Activated naive CD8-positive, alpha-beta T cell treated with anti-CD3 and anti-CD28 coated beads, Interleukin-2, amount 50 U/mL, for 24 hours (primary cell): Measurements from ENCODE around the gene VTI1A.

Experiments used
- ATAC-seq: fragments of 150-1000 bp; cut with Tn5 transposase; one replicate; pipeline ENCODE4 v1.10.0; 2021
- DNase-seq: peaks from one replicate; pipeline ENCODE4 v3.0.0; 2021
- H3K27ac Mint-ChIP-seq: one replicate; pipeline ENCODE4 v1.8.0; 2021; ENCODE audit warnings: mild to moderate bottlenecking, mixed read lengths
- H3K27me3 Mint-ChIP-seq: one replicate; pipeline ENCODE4 v1.8.0; 2021; ENCODE audit warnings: mixed read lengths
- H3K36me3 Mint-ChIP-seq: one replicate; pipeline ENCODE4 v1.8.0; 2021; ENCODE audit warnings: low read depth, mixed read lengths
- H3K4me1 Mint-ChIP-seq: one replicate; pipeline ENCODE4 v1.8.0; 2021; ENCODE audit warnings: mixed read lengths
- H3K4me3 Mint-ChIP-seq: one replicate; pipeline ENCODE4 v1.8.0; 2021; ENCODE audit warnings: mild to moderate bottlenecking, moderate library complexity, mixed read lengths
- H3K9me3 Mint-ChIP-seq: one replicate; pipeline ENCODE4 v1.8.0; 2021; ENCODE audit warnings: mixed read lengths

The VTI1A gene

GRCh38 chr10:112778579-112778978 lies 331.6 kb downstream of the VTI1A start:
- Mint-ChIP-seq H3K27me3 (no peaks in the 10 kb centered on the region), H3K4me3 (no peak overlapping the region), H3K36me3 (peaks cover 14% of the 10 kb centered on the region), H3K9me3 (no peaks in the 10 kb centered on the region), H3K27ac (no peak overlapping the region), H3K4me1 (no peaks in the 10 kb centered on the region)
- DNase-seq (no peak), ATAC-seq (no peak)

DNA sequence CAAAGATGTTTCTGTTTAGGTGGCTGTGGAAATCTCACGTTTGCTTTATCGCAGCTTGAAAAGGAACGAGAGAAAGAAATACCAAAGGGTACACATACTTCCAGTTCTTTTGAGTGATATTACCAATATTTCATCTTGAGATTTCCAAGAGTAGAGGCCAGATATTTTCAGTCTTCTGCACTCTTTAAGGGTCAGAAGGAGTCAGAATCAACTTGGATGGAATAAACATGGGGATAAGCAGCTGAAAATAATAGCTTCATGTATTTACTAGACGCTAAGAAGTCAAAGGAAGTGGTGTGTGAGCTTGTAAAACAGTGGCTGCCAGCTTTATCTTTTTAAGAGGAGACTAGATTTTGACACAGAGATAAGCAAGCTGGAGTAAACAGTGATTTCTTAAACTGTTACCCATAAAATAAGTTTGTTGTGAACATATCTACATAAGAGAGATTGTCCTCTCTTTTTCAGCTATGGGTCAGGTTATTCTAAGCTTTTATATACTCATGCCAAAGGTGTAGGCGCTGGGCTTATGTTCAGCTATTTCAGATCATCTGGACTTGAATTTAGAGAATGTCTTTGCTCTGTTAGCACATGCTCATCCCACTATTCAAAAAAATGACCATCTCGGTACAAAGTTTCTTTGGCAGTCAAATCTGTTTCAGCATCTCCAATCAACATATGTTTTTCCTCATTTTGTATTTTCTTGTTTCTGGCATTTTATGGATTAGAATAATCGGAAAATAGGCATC lies 332.2 kb downstream of the VTI1A start:
- no peak for ATAC-seq
- Mint-ChIP-seq H3K4me1 (no peaks in the 10 kb centered on the region), H3K4me3 (no peak overlapping the region), H3K27ac (no peak overlapping the region), H3K9me3 (no peaks in the 10 kb centered on the region), H3K27me3 (no peaks in the 10 kb centered on the region), H3K36me3 (peaks cover 12% of the 10 kb centered on the region)
- no peak for DNase-seq

GRCh38 chr10:112782200-112782907 lies 335.3 kb downstream of the VTI1A start:
- Mint-ChIP-seq H3K27me3 (no peaks in the 10 kb centered on the region), H3K4me1 (no peaks in the 10 kb centered on the region), H3K9me3 (no peaks in the 10 kb centered on the region), H3K27ac (no peak overlapping the region), H3K36me3 (peaks cover 18% of the 10 kb centered on the region), H3K4me3 (no peak overlapping the region)
- no peak for ATAC-seq
- no peak for DNase-seq

- Mint-ChIP-seq H3K9me3 (peaks cover 5% of the 10 kb centered on the region), H3K36me3 (peaks cover 21% of the 10 kb centered on the region), H3K4me1 (no peaks in the 10 kb centered on the region), H3K4me3 (no peak overlapping the region), H3K27ac (no peak overlapping the region), H3K27me3 (no peaks in the 10 kb centered on the region)
- ATAC-seq (no peak), DNase-seq (no peak)
These were observed 336.5 kb downstream of the VTI1A start for GRCh38 chr10:112783351-112784021.

GRCh38 chr10:112784022-112784461 lies 337.0 kb downstream of the VTI1A start:
- H3K27ac Mint-ChIP-seq, result no peak overlapping the region

DNA sequence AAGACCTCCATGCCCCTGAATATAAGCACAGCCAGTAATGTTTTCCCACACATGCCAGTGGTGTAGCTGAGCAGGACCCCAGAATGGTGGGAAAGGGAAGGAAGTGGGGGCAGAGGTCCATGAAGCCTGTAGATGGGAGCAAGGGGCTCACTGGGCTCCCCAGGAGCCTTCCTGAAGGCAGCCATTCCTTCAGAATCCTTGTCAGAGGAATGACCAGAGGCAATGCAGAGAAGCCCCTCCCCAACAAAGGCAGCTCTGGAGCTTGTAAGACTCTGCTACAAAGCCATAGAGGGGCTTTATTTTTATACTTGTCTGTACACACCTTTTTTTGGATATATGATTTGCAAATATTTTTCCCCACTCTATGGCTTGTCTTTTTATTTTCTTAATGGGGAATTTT lies 338.1 kb downstream of the VTI1A start:
- no peak for ATAC-seq
- Mint-ChIP-seq H3K27me3 (no peaks in the 10 kb centered on the region), H3K9me3 (peaks cover 21% of the 10 kb centered on the region), H3K4me1 (no peaks in the 10 kb centered on the region), H3K4me3 (no peak overlapping the region), H3K36me3 (peaks cover 26% of the 10 kb centered on the region), H3K27ac (no peak overlapping the region)
- no peak for DNase-seq

More at GRCh38 chr10:112784022-112784461, 337.0 kb downstream of the VTI1A start:
- H3K4me3 Mint-ChIP-seq, result no peak overlapping the region
- peaks cover 21% of the 10 kb centered on the region for H3K36me3 Mint-ChIP-seq
- ATAC-seq, result no peak
- H3K4me1 Mint-ChIP-seq, result no peaks in the 10 kb centered on the region
- peaks cover 11% of the 10 kb centered on the region for H3K9me3 Mint-ChIP-seq
- DNase-seq, result no peak
- no peaks in the 10 kb centered on the region for H3K27me3 Mint-ChIP-seq

DNA sequence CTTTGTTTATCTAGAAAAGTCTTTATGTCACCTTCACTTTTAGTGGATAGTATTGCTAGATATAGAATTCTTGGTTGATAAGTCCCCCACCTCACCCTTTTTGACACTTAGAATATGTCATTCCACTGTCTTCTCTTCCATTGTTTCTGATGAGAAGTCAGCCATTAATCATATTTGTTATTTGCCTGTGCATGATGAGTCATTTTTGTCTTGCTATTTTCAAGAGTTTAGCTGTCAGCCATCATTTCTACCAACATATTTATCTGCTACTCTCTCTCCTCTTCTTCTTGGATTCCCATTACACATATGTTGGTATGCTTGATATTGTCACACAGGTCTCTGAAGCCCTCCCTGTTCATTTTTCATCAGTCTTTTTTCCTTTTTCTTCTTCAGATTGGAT lies 342.2 kb downstream of the VTI1A start:
- Mint-ChIP-seq H3K36me3 (peaks cover 16% of the 10 kb centered on the region), H3K4me1 (no peaks in the 10 kb centered on the region), H3K27me3 (no peaks in the 10 kb centered on the region), H3K4me3 (no peak overlapping the region), H3K27ac (no peak overlapping the region), H3K9me3 (peaks cover 21% of the 10 kb centered on the region)
- no peak for ATAC-seq
- DNase-seq, result no peak

- Mint-ChIP-seq H3K36me3 (peaks cover 16% of the 10 kb centered on the region), H3K27ac (no peak overlapping the region), H3K4me1 (no peaks in the 10 kb centered on the region), H3K4me3 (no peak overlapping the region), H3K9me3 (peaks cover 21% of the 10 kb centered on the region), H3K27me3 (no peaks in the 10 kb centered on the region)
- DNase-seq (no peak), ATAC-seq (no peak)
These were observed 343.0 kb downstream of the VTI1A start for GRCh38 chr10:112790030-112790429.

DNA sequence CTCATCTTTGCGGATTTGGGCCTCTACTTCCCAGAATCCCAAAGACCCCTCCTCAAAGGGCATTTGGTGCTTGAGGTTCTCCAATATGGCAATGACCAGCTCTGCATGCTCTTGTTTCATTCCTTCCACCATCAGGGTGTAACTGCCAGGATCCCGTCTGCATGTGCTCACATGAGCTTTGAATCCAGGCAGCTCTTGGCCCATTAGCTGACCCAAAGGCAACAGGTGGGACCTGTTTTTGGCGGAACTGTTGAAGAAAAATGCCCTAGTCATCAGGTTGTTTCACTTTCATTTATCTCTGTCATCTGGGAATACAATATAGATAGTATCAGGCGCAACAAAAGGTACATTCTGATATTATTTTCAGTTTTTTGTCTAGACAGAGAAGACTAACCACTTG lies 343.9 kb downstream of the VTI1A start:
- ATAC-seq (no peak), DNase-seq (no peak)
- no peaks in the 10 kb centered on the region for H3K4me1 Mint-ChIP-seq
- no peak overlapping the region for H3K4me3 Mint-ChIP-seq
- peaks cover 21% of the 10 kb centered on the region for H3K9me3 Mint-ChIP-seq
- peaks cover 16% of the 10 kb centered on the region for H3K36me3 Mint-ChIP-seq
- no peaks in the 10 kb centered on the region for H3K27me3 Mint-ChIP-seq
- H3K27ac Mint-ChIP-seq, result no peak overlapping the region

- H3K36me3 Mint-ChIP-seq, result peaks cover 13% of the 10 kb centered on the region
- DNase-seq (no peak), ATAC-seq (no peak)
- H3K27ac Mint-ChIP-seq, result no peak overlapping the region
- H3K4me1 Mint-ChIP-seq, result no peaks in the 10 kb centered on the region
- H3K27me3 Mint-ChIP-seq, result no peaks in the 10 kb centered on the region
- H3K4me3 Mint-ChIP-seq, result no peak overlapping the region
- peaks cover 21% of the 10 kb centered on the region for H3K9me3 Mint-ChIP-seq
These were observed 344.4 kb downstream of the VTI1A start for GRCh38 chr10:112791447-112791846.

GRCh38 chr10:112792487-112793201 lies 345.6 kb downstream of the VTI1A start:
- H3K27ac Mint-ChIP-seq, result no peak overlapping the region

GRCh38 chr10:112793202-112793921 lies 346.3 kb downstream of the VTI1A start:
- H3K27ac Mint-ChIP-seq, result no peak overlapping the region
- no peak for DNase-seq
- peaks cover 18% of the 10 kb centered on the region for H3K9me3 Mint-ChIP-seq
- no peak for ATAC-seq
- no peaks in the 10 kb centered on the region for H3K4me1 Mint-ChIP-seq
- H3K36me3 Mint-ChIP-seq, result peaks cover 7% of the 10 kb centered on the region
- H3K27me3 Mint-ChIP-seq, result no peaks in the 10 kb centered on the region
- no peak overlapping the region for H3K4me3 Mint-ChIP-seq

More at GRCh38 chr10:112792487-112793201, 345.6 kb downstream of the VTI1A start:
- ATAC-seq (no peak), DNase-seq (no peak)
- no peak overlapping the region for H3K4me3 Mint-ChIP-seq
- H3K36me3 Mint-ChIP-seq, result peaks cover 10% of the 10 kb centered on the region
- no peaks in the 10 kb centered on the region for H3K27me3 Mint-ChIP-seq
- H3K4me1 Mint-ChIP-seq, result no peaks in the 10 kb centered on the region
- H3K9me3 Mint-ChIP-seq, result peaks cover 21% of the 10 kb centered on the region

GRCh38 chr10:112794201-112794600 lies 347.2 kb downstream of the VTI1A start:
- ATAC-seq (no peak), DNase-seq (no peak)
- H3K9me3 Mint-ChIP-seq, result peaks cover 9% of the 10 kb centered on the region
- no peak overlapping the region for H3K27ac Mint-ChIP-seq
- H3K4me1 Mint-ChIP-seq, result no peaks in the 10 kb centered on the region
- no peak overlapping the region for H3K4me3 Mint-ChIP-seq
- H3K36me3 Mint-ChIP-seq, result peaks cover 6% of the 10 kb centered on the region
- no peaks in the 10 kb centered on the region for H3K27me3 Mint-ChIP-seq

GRCh38 chr10:112795067-112795466 lies 348.1 kb downstream of the VTI1A start:
- Mint-ChIP-seq H3K27me3 (no peaks in the 10 kb centered on the region), H3K27ac (no peak overlapping the region), H3K4me1 (no peaks in the 10 kb centered on the region), H3K4me3 (no peak overlapping the region), H3K36me3 (peaks cover 2% of the 10 kb centered on the region), H3K9me3 (peaks cover under 1% of the 10 kb centered on the region)
- DNase-seq (no peak), ATAC-seq (no peak)
